ENCODE results near the gene TMEM82.

GRCh38 chr1:15742339-15742801, at the start of gene TMEM82:
- TF ChIP-seq EZH2 (IDR thresholded peaks at IDR 0.05; ENCODE audit: low read depth, unreplicated experiment) = no peak
- no peak for TF ChIP-seq CTCF (conservative IDR thresholded peaks at IDR 0.05; ENCODE audit: low read depth in 2 of 2)

Measured in GM23338 (cell line).